SK-N-SH treated with all-trans-retinoic acid at 6 μM for 48 hours (cell line): ENCODE results near the gene HDAC10.

Experiments used
- ATAC-seq: fragments of 200-7000 bp; cut with Tn5 transposase; 3 replicates; pipeline ENCODE4 v1.9.1; 2020; ENCODE audit warnings: mild to moderate bottlenecking, moderate library complexity
- ARNTL ChIP-seq: fragments of 450-650 bp; formaldehyde crosslinking; IDR thresholded peaks from 2 replicates; pipeline ENCODE4 v1.5.0; 2020; ENCODE audit warnings: low read depth, mild to moderate bottlenecking, moderate library complexity, borderline replicate concordance
- BACH2 ChIP-seq: fragments of 250-450 bp; sonication (Bioruptor Pico); IDR thresholded peaks from 2 replicates; pipeline ENCODE4 v1.9.0; 2021; ENCODE audit warnings: mild to moderate bottlenecking, borderline replicate concordance
- CSDC2 ChIP-seq: fragments of 250-450 bp; sonication (Bioruptor Pico); IDR thresholded peaks from 2 replicates; pipeline ENCODE4 v1.5.0; 2020; ENCODE audit warnings: mild to moderate bottlenecking, moderate library complexity
- CSRNP3 ChIP-seq: fragments of 250-450 bp; sonication (Bioruptor Pico); IDR thresholded peaks from 2 replicates; pipeline ENCODE4 v1.5.1; 2021; ENCODE audit warnings: mild to moderate bottlenecking, moderate library complexity
- GLIS3 ChIP-seq: fragments of 250-450 bp; sonication (Bioruptor Pico); IDR thresholded peaks from 2 replicates; pipeline ENCODE4 v1.5.0; 2020; ENCODE audit warnings: mild to moderate bottlenecking, moderate library complexity
- ISL1 ChIP-seq: fragments of 250-450 bp; sonication (Bioruptor Pico); IDR thresholded peaks from 2 replicates; pipeline ENCODE4 v2.1.2; 2022; ENCODE audit warnings: mild to moderate bottlenecking, moderate library complexity
- OSR1 ChIP-seq: fragments of 250-450 bp; sonication (Bioruptor Pico); IDR thresholded peaks from 2 replicates; pipeline ENCODE4 v1.8.0; 2022; ENCODE audit warnings: moderate library complexity, mild to moderate bottlenecking, inconsistent platforms
- PATZ1 ChIP-seq: fragments of 250-450 bp; sonication (Bioruptor Pico); IDR thresholded peaks from 2 replicates; pipeline ENCODE4 v1.8.0; 2020; ENCODE audit warnings: mild to moderate bottlenecking, moderate library complexity, borderline replicate concordance
- POU6F1 ChIP-seq: fragments of 250-450 bp; sonication (Bioruptor Pico); IDR thresholded peaks from 2 replicates; pipeline ENCODE4 v1.8.0; 2021; ENCODE audit warnings: low read depth, mild to moderate bottlenecking, moderate library complexity, borderline replicate concordance
- PPARA ChIP-seq: fragments of 250-450 bp; sonication (Bioruptor Pico); IDR thresholded peaks from 2 replicates; pipeline ENCODE4 v1.5.0; 2020; ENCODE audit warnings: mild to moderate bottlenecking, borderline replicate concordance
- SNAI2 ChIP-seq: fragments of 250-450 bp; sonication (Bioruptor Pico); IDR thresholded peaks from 2 replicates; pipeline ENCODE4 v1.5.0; 2020; ENCODE audit warnings: mild to moderate bottlenecking, moderate library complexity
- TCF4 ChIP-seq: fragments of 250-450 bp; sonication (Bioruptor Pico); IDR thresholded peaks from 2 replicates; pipeline ENCODE4 v1.8.0; 2021; ENCODE audit warnings: mild to moderate bottlenecking, moderate library complexity, borderline replicate concordance
- TSHZ2 ChIP-seq: fragments of 250-450 bp; sonication (Bioruptor Pico); IDR thresholded peaks from 2 replicates; pipeline ENCODE4 v1.5.0; 2020; ENCODE audit warnings: mild to moderate bottlenecking, moderate library complexity
- ZC3H10 ChIP-seq: fragments of 250-450 bp; sonication (Bioruptor Pico); IDR thresholded peaks from 2 replicates; pipeline ENCODE4 v1.5.1; 2021; ENCODE audit warnings: mild to moderate bottlenecking, moderate library complexity
- ZFP3 ChIP-seq: fragments of 250-450 bp; sonication (Bioruptor Pico); IDR thresholded peaks from 2 replicates; pipeline ENCODE4 v1.5.0; 2020; ENCODE audit warnings: mild to moderate bottlenecking, moderate library complexity
- ZFP30 ChIP-seq: fragments of 450-650 bp; formaldehyde crosslinking; IDR thresholded peaks from 2 replicates; pipeline ENCODE4 v1.5.0; 2022; ENCODE audit warnings: mild to moderate bottlenecking, moderate library complexity
- ZNF565 ChIP-seq: fragments of 450-650 bp; formaldehyde crosslinking; conservative IDR thresholded peaks from 2 replicates; pipeline ENCODE4 v1.5.0; 2020; ENCODE audit warnings: low read depth, mild to moderate bottlenecking, moderate library complexity
- ZNF8 ChIP-seq: fragments of 450-650 bp; formaldehyde crosslinking; IDR thresholded peaks from 2 replicates; pipeline ENCODE4 v1.5.0; 2020; ENCODE audit warnings: mild to moderate bottlenecking, moderate library complexity

The HDAC10 gene

GRCh38 chr22:50253046-50253915, 2.2 kb upstream of the HDAC10 start:
- no peak for ATAC-seq
- TF ChIP-seq PPARA (CRISPR knock-in tag) (no peak), CSDC2 (CRISPR knock-in tag) (no peak), POU6F1 (CRISPR knock-in tag) (no peak), ZFP30 (CRISPR knock-in tag) (no peak), TCF4 (CRISPR knock-in tag) (no peak), ISL1 (no peak), CSRNP3 (CRISPR knock-in tag) (no peak), OSR1 (no peak), ZFP3 (CRISPR knock-in tag) (no peak), PATZ1 (CRISPR knock-in tag) (no peak)

GRCh38 chr22:50252082-50253045, 1.3 kb upstream of the HDAC10 start:
- TF ChIP-seq TCF4 (CRISPR knock-in tag) (no peak), ZC3H10 (CRISPR knock-in tag) (no peak), ZNF8 (CRISPR knock-in tag) (no peak), ARNTL (CRISPR knock-in tag) (no peak), SNAI2 (CRISPR knock-in tag) (no peak), ZFP30 (CRISPR knock-in tag) (no peak), ISL1 (no peak), TSHZ2 (CRISPR knock-in tag) (no peak)
- TF ChIP-seq, all 23 proteins: peak for 0
- peak; percentile 77 for ATAC-seq

- TF ChIP-seq SNAI2 (CRISPR knock-in tag) (no peak), POU6F1 (CRISPR knock-in tag) (no peak), ZFP3 (CRISPR knock-in tag) (no peak), ARNTL (CRISPR knock-in tag) (no peak), CSDC2 (CRISPR knock-in tag) (no peak), PPARA (CRISPR knock-in tag) (no peak), TSHZ2 (CRISPR knock-in tag) (no peak), ZNF8 (CRISPR knock-in tag) (no peak), ZNF565 (no peak), BACH2 (CRISPR knock-in tag) (no peak), GLIS3 (CRISPR knock-in tag) (no peak)
- ATAC-seq: peak; percentile 0; the same call in 2 of the 3 replicates
These were observed 514 bp upstream of the HDAC10 start for GRCh38 chr22:50251477-50252081.
